HG02852 (cell line): ENCODE data around the gene UGT1A5.
"Not testable (repeated sequence)": the region's sequence is repeated elsewhere in the genome, so short reads cannot be mapped to it uniquely, and the experiment has no call there.

Experiments used
- ATAC-seq: cut with Tn5 transposase; IDR thresholded peaks from one replicate; pipeline ENCODE4 v1.9.1; 2021; ENCODE audit warnings: mild to moderate bottlenecking, moderate library complexity; ENCODE audit not compliant: unreplicated experiment

Gene UGT1A5

DNA sequence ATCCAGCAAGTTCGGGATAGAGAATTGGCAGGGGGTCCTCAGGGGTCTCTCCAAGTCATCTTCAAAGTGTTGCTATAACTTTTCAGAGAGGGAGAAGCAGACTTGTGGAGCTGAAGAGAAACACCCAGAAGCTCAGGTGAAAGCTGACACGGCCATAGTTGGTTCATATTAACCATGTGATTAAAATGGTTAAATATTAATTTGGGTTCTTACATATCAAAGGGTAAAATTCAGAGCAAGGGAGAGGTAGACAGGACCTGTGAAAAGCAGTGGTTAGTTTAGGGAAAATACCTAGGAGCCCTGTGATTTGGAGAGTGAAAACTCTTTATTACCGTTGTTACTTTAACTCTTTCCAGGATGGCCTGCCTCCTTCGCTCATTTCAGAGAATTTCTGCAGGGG is 20.1 kb upstream of the UGT1A5 start, which contains the start of gene UGT1A6:
UGT1A6 (plus strand) TSS at position 243 of the 400 bp plus-strand sequence; CDS start at position 358, 115 bp downstream.
- ATAC-seq = no peak

DNA sequence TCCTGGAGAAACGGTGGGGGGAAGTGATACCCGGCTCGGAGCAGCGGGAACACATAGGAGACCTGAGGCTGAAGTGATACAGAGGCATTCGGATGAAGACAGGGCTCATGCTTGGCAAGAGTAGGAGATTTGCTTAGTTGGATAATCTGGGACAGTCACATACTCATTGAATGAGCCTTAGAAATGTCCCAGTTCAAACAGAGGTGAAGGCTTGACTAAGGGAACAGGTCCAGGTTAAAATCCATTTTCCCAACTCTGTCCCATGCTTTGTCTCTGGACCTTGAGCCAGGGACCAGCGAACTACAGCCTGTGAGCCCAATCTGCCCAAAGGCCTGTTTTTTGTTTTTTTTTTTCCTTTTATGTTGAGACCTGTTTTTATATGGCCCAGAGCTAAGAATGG is 18.7 kb upstream of the UGT1A5 start:
- ATAC-seq = no peak

DNA sequence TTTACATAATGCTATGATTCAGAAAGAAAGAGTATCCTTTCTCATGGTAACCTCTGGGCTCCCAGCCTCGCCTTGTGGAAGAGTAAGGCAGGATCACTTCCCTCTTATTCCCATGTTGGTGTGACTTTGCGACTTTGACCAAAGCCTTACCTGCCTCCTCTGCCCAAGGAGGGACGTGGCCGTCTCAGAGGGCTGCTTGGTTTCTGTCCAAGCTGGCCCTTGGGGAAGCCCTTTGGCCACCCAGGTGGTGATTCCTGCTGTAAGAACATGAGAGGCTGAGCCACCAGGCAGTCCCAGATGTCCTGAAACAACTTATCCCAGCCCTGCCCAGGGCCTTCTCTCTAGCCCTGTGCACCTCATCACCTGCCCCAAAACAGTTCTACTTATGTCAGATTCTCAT is 14.0 kb upstream of the UGT1A5 start:
- ATAC-seq = no peak

DNA sequence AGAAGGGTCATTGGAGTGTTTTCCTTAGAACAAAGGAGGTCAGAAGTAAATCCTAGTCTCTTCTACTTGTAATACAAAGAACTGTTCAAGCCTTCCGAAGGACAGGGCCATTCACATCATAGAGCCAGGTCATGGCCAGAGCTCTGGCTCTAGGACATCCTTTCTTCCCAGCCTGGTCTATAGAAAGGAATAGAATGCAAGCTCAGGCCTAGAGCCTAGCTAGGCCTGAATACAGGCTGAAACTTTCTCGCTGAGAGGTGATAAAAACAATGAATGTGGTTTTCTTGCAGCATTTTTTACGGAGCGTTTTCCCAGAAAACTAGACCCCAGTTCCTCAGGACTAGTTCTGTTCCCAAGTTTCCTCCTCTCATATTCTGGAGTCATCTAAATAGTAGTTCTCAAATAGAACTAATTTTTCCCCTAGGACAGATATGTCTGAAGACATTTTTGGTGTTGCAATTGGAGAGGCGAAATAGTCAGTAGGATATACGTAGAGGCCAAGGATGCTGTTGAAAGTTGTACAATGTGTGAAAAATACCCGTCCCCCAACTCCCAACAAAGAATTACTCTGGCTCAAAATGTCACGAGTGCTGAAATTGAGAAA is 13.2 kb upstream of the UGT1A5 start:
- no peak for ATAC-seq

DNA sequence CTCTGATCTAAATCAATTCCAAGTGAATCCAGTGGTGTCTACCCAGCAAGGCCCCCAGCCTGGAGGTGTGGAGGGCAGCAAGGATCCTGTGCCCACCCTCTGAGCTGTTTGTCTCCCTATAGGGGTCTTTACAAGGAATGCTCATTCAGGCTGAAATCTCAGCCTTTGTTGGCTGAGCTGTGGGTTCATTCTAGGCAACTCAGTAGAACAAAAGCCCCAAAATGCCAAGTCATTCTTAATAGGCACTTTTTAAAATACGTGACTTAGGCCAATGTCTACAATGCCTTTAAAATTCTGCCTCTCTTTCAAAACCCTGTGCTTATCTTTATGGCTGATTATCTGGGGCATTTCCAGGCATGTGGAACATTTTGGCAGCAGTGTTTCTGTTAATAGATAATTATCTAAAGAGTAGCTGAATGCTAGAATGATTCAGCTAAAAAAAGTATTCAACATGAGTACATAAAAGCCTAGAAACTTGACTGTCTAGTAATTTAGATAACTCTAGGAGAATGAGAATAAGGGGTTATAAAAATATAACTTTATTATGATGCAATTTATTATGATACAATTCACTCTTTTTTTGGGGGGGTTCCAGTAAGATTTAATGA is 12.6 kb upstream of the UGT1A5 start:
- no peak for ATAC-seq

DNA sequence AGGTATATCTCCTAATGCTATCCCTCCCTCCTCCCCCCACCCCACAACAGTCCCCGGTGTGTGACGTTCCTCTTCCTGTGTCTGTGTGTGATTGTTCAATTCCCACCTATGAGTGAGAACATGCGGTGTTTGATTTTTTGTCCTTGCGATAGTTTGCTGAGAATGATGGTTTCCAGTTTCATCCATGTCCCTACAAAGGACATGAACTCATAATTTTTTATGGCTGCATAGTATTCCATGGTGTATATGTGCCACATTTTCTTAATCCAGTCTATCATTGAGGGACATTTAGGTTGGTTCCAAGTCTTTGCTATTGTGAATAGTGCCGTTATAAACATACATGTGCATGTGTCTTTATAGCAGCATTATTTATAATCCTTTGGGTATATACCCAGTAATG is 11.9 kb upstream of the UGT1A5 start:
- not testable (repeated sequence) for ATAC-seq

DNA sequence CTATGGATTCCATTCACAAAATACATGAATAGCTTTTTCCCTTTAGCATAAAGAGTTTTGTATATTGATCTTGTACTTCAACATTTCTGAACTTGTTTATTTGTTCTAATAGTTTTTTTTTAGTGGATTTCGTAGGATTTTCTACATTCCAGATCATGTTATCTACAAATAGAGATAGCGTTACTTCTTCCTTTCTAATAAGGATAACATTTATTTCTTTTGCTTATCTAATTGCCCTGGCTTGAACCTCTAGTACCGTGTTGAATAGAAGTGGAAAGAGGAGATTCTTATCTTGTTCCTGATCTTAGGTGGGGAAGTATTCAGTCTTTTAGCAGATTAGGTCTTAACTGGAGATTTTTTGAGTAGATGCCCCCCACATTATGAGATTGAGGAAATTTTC is 10.5 kb upstream of the UGT1A5 start:
- ATAC-seq = no peak

DNA sequence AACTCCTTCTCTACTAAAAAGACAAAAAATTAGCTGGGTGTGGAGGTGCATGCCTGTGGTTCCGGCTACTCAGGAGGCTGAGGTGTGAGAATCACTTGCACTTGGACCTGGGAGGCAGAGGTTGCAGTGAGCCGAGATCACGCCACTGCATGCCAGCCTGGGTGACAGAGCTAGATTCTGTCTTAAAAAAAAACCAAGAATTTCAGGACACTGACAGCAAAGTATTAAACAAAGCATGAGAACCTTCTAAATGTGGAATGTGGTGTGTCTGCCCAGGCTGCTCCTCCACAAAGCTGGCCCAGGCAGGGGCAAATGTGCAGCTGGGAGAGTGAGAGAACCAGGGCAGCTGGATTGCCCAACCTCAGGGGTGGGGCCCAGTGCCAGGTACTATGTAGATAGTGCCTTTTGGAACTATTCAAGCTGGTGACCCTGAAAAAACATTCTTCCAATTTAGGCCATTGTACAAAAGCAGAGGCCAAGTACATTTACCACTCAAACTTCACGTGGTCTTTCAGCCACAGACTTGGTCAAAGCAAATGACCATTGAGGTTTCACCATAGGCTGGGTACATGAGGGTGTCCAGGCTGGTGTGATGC is 6.7 kb upstream of the UGT1A5 start:
- no peak for ATAC-seq

DNA sequence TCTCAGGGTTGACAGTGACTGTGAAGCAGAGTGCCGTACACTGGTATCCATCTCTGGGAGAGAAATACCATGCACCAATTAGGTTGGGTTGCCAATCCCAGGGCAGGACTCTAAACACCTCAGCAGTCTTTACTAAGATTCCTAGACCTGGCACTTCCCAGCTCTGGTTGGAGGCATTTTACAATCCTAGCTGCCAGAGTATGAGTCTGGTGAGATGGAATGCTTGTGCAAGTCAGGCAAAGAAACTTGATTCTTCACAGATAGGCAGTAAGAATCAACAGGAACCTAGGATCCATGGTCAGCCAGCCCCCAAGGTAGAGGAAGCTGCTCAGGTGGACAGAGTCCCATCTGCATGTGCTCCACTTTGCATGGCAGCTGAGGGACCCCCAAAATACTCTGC is 6.0 kb upstream of the UGT1A5 start:
- no peak for ATAC-seq

DNA sequence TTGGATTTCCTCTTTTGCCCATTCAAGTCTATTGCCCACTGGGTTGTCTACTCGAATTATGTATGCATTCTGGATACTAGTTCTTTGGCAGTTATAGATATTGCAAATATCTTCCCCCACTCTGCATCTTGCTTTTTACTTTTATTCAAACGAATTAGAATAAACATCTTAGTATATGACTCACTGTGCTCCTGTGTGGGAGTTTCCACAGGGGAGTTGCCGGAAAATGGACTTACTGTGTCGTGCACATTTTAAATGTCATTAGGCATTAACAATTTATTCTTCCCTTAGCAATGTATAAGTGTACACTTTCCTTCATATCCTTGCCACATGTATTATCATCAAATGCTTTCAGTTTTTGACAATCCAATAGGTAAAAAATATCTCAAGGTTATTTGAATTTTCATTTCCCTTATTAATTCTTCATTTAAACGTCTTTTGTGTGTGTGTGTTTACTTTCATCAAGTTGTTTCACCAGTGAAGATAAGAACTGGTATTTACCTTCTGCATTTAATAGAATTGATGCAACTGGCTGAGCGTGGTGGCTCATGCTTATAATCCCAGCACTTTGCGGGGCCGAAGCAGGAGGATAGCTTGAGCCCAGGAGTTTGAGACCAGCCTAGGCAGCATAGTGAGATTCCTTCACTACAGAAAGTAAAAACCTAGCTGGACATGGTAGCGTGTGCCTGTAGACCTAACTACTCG is 4.6 kb upstream of the UGT1A5 start:
- no peak for ATAC-seq

DNA sequence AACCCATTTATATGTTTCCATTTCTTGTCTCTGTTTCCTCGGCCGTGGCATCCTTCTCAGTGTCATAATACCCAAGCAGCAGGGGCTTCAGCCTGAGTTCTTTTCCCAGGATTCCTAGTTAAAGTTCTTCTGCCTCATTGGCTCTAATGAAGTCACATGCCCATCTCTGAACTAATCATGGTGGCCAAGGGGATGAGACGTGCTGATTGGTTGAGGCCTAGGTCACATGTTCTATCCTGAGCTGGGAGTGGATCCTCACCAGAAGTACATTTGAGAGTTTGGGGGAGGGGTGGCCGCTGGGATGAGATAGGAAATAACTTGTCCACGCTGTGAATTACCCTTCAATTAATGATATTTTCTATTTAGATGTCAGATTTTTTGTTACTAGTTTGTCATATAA is 3.8 kb upstream of the UGT1A5 start:
- no peak for ATAC-seq

DNA sequence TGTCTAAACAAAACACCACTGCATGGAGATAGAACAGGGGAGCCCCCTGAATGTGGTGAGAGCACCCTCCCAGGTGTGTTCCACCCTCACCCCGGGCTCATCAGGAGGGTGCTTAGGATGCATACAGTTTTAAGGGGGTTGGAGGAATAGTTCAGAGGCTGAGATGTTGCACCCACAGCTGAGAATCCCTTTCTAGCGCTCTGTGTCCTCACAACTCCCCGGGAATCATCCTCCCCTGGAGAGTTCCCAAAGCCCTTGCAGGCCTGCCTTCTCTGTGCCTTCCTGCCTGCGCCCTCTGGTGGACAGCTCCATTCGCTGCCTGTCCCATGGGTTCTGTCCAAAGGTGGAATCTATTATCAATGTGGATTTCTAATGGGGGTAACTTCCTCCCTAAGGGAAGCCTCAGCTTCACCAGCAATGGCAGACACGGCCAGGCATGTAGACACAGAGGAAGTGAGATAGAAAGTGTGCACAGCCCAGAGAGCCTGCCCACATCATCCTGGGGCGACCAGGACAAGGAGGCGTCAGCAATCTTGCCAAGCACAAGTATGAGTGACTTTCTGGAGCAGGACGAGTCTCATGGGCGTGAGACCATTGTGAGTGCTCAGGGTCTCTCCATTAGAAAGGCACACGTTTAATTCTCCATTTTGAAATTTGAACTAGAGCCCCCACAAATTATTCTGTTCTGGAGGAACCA is 1.2 kb upstream of the UGT1A5 start:
- ATAC-seq = no peak

DNA sequence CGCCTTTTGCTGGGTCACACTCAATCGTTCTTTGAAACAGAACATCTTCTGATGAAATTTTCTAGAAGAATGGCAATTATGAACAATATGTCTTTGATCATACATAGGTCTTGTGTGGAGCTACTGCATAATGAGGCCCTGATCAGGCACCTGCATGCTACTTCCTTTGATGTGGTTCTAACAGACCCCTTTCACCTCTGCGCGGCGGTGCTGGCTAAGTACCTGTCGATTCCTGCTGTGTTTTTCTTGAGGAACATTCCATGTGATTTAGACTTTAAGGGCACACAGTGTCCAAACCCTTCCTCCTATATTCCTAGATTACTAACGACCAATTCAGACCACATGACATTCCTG is 532 bp downstream of the UGT1A5 start:
- no peak for ATAC-seq

DNA sequence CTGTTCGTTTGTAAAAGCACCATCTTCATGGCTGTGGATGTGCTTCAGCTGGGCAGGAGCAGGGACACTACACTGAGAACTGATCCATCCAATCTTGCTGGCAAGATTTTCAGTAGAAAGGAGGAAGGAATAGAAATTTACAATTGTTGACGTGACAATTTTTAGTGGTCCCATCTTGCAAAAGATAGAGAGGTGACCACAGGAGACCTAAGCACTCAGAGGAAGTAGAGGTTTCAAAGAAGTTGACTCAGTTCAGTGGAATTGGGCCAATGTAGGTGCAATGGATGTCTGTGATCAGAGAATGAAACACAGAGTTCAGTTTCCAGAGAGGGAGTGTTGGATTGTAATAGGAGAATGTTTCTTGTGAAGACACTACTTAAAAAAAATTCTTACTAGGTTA is 1.4 kb downstream of the UGT1A5 start:
- no peak for ATAC-seq

DNA sequence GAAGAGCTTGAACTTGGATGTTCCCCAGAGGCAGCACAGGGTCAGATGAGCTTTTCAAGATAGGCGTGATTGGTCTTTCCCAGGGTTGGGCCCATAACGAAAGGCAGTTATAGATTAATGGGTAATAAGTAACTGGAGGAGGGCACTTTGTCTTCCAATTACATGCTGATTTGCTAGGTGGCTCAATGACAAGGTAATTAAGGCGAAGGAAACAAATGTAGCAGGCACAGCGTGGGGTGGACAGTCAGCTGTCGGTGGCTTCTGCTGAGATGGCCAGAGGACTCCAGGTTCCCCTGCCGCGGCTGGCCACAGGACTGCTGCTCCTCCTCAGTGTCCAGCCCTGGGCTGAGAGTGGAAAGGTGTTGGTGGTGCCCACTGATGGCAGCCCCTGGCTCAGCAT is 5.8 kb downstream of the UGT1A5 start, which contains the start of gene UGT1A4:
UGT1A4 (plus strand) TSS at position 185 of the 400 bp plus-strand sequence; CDS start at position 270, 85 bp downstream.
- ATAC-seq = no peak

DNA sequence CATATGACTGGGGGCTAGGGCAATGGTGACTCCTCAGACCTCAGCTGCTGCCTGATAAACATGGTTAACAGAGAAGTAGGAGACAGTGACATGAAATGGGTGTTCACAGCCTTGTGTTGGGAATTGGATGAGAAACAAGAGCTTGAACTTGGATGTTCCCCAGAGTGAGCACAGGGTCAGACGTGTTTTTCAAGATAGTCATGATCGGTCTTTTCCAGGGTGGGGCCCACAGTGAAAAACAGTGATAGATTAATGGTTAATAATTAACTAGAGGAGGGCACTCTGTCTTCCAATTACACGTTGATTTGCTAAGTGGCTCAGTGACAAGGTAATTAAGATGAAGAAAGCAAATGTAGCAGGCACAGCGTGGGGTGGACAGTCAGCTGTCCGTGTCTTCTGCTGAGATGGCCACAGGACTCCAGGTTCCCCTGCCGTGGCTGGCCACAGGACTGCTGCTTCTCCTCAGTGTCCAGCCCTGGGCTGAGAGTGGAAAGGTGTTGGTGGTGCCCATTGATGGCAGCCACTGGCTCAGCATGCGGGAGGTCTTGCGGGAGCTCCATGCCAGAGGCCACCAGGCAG is 16.1 kb downstream of the UGT1A5 start, which contains the start of gene UGT1A3:
UGT1A3 (plus strand) TSS at position 320 of the 579 bp plus-strand sequence; CDS start at position 405, 85 bp downstream.
- ATAC-seq = no peak

DNA sequence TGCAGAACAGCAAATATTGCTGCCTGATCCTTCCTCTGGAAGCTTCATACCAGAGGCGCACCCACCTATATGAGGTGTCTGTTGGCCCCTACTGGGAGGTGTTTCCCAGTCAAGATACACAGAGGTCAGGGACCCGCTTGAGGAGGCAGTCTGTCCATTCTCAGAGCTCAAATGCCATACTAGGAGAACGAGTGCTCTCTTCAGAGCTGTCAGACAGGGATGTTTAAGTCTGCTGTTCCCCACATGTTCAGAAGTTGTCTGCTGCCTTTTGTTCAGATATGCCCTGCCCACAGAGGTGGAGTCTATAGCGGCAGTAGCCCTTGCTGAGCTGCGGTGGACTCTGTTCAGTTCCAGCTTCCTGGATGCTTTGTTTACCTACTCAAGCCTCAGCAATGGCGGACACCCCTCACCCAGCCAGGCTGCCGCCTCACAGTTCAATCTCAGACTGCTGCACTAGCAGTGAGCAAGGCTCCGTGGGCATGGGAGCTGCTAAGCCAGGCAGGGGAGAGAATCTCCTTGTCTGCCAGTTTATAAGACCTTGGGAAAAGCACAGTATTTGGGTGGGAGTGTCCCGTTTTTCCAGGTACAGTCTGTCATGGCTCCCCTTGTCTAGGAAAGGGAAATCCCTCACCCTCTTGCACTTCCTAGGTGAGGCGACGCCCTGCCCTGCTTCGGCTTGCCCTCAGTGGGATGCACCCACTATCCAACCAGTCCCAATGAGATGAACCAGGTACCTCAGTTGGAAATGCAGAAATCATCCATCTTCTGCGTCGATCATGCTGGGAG is 24.4 kb downstream of the UGT1A5 start:
- ATAC-seq = not testable (repeated sequence)

DNA sequence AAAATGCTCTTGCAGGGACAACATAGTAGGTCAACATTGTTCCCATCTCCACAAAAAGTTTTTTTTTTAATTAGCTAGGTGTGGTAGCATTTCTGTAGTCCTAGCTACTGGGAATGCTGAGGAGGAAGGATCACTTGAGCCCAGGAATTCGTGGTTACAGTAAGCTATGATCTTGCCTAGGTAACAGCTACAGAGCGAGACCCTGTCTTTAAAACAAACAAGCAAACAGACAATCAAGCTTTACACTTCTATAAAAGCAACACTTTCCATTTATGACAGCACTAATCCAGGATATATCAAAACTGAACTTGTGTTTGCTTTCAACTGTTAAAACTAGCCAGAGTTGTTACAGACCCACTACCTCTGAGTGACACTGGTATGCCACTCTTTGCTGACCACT is 28.2 kb downstream of the UGT1A5 start:
- ATAC-seq = no peak

DNA sequence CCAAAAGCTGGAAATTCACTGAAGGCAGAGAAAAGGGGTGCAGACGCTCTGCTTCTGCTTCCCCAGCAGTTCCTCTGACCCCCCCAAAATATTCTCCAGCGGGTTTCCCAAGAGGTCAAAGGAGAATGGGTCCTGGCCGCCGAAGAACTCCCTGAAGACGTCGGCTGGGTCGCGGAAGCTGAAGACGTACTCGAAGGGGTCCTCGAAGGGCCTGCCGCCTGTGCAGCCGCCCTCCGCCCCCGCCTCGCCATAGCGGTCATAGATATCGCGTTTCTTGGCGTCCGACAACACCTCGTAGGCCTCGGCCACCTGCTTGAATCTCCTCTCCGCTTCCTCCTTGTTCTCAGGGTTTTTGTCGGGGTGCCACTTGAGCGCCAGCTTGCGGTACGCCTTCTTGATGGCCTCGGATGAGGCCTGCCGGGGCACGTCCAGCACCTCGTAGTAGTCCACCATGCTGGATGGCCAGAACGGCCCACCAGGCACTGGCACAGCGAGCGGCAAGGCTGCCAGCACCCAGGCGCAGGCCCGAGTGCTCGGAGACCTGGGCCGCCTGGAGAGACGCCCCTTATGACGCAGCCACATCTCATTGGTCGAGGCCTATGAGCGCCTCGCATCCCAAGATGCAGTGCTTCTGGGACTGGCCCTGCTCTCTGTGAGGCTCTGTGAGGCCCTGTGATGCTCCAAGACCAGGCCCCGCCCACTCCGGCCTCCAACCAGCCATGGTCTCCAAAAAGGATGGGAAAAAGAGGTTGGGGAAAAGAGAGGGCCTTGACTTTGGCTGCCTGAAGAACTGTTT is 31.0 kb downstream of the UGT1A5 start:
- no peak for ATAC-seq
